Mucosa of descending colon (tissue), 3 donors: Measurements from ENCODE around the gene TNRC18. TPM values are rescaled to one million over a fixed set of nuclear protein-coding genes. Genes with fewer than 3 reads are reported as not detected.

ENCODE experiments used
- ATAC-seq: fragments of 200-7000 bp; cut with Tn5 transposase; one replicate; pipeline ENCODE4 v1.9.1; 2020; ENCODE audit warnings: mild to moderate bottlenecking, moderate library complexity
- DNase-seq, 3 donors: peaks; one replicate each; pipeline ENCODE4 v3.0.0-alpha.2; 2020
- H3K36me3 ChIP-seq: fragments of 200-600 bp; one replicate; pipeline ENCODE4 v1.8.0; 2021; ENCODE audit warnings: low read depth, mild to moderate bottlenecking
- H3K4me1 ChIP-seq: fragments of 200-600 bp; one replicate; pipeline ENCODE4 v1.8.0; 2021; ENCODE audit warnings: low read depth, mild to moderate bottlenecking
- H3K4me3 ChIP-seq: fragments of 200-600 bp; one replicate; pipeline ENCODE4 v1.8.0; 2021; ENCODE audit warnings: mild to moderate bottlenecking
- H3K9me3 ChIP-seq: fragments of 200-600 bp; one replicate; pipeline ENCODE4 v1.8.0; 2021; ENCODE audit warnings: mild to moderate bottlenecking
- intact Hi-C, 2 donors: fragments of 100-400 bp; cut with DNase I in 1 of 2; cut with micrococcal nuclease in 1 of 2; formaldehyde crosslinking; loops; one replicate each; pipeline versions ENCODE4 v1.11.0 to v1.11.1; 2022; cut with DNase I, micrococcal nuclease
- total RNA-seq, 3 donors: library from RNA; stranded (reverse); fragmentation: NEBNext Ultra II Directional in 2 of 3; extraction: Animal tissue kit (Norgen Biotek cat#: 25700) in 2 of 3; gene quantifications; one replicate each; pipeline versions ENCODE4 v1.2.1 to v1.2.4, GENCODE V29; 2021 to 2023
- TF ChIP-seq, protein P1 (sequence below): fragments of 200-600 bp; IDR thresholded peaks from one replicate; pipeline ENCODE4 v1.8.0; 2022; ENCODE audit warnings: antibody characterized with exemption, mild to moderate bottlenecking
- donor health status: DM: no; HTN: no; CAD: no; lungs with moderate emphysema.
- donor health status: DM: no; HTN: no; CAD: no.
- donor health status: DM: no; HTN: yes; CAD: no.

The TNRC18 gene
- total RNA-seq, 3 donors from 2014 or later: 94.0 to 170 (median 112) TPM

DNA sequence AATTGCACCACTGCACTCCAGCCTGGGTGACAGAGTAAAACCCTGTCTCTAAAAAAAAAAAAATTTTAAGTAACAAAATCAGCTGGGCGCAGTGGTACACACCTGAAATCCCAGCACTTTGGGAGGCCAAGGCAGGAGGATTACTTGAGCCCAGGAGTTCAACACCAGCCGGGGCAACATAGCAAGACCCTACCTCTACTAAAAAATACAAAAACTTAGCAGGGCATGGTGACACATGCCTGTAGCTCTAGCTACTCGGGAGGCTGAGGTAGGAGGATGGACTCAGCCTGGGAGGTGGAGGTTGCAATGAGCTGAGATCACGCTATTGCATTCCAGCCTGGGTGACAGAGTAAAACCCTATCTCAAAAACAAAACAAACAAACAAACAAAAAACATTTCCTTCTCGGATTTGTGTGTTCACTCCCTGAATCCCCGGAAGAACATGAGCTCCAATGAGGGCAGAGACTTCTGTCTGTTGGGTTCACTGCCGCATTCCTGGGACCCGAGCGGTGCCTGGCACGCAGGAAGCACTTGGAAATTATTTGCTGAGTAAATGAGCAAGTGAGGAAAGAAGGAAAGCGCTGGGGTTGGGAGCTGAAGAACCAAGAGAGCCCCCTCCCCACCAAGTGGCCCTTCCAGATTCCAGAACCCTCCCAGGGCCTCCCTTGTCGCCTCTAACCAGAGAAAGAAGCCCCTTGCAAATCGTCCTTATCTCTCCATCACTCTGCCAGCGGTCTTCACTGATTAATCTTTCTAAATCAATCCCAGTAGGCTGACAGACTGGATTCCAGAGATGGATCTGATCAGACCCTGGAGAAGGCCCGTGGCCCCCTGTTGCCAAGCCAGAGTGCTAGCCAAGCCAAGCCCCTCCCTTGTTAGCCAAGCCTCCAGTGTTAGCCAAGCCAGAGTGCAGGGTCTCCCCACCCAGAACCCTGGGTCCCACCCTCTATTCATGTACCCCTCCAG lies 6.2 kb downstream of the TNRC18 start:
- DNase-seq (peak in 1 of 3 donors; percentile 50), ATAC-seq (no peak)
- H3K4me1 ChIP-seq: peaks cover 33% of the 10 kb centered on the region
- H3K36me3 ChIP-seq: no peaks in the 10 kb centered on the region
- intact Hi-C loops: no loop called here
- H3K9me3 ChIP-seq: no peaks in the 10 kb centered on the region
- no peak overlapping the region for H3K4me3 ChIP-seq
- TF ChIP-seq, protein P1, sequence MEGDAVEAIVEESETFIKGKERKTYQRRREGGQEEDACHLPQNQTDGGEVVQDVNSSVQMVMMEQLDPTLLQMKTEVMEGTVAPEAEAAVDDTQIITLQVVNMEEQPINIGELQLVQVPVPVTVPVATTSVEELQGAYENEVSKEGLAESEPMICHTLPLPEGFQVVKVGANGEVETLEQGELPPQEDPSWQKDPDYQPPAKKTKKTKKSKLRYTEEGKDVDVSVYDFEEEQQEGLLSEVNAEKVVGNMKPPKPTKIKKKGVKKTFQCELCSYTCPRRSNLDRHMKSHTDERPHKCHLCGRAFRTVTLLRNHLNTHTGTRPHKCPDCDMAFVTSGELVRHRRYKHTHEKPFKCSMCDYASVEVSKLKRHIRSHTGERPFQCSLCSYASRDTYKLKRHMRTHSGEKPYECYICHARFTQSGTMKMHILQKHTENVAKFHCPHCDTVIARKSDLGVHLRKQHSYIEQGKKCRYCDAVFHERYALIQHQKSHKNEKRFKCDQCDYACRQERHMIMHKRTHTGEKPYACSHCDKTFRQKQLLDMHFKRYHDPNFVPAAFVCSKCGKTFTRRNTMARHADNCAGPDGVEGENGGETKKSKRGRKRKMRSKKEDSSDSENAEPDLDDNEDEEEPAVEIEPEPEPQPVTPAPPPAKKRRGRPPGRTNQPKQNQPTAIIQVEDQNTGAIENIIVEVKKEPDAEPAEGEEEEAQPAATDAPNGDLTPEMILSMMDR: no peak

DNA sequence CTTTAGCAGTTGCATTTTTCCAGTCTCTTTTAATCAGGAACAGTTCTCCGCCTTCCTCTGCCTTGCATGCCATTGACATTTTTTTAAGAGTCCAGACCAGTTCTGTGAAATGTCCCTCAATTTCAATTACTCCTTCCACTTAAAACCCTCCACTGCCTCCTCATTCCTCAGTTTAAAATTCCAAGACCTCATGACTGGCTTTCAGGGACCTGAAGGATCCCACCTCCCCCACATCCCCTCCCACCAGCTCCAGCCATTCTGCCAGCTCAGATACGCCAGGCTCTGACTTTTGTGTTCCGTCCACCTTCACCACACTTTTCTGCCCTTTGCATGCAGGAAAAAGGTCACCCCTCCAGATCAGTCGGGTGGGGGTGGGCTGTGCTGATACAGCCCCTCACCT lies 8.7 kb downstream of the TNRC18 start:
- ATAC-seq (no peak), DNase-seq (no peak)
- TF ChIP-seq, protein P1: no peak
- Histone ChIP-seq H3K36me3 (no peaks in the 10 kb centered on the region), H3K9me3 (no peaks in the 10 kb centered on the region), H3K4me3 (no peak overlapping the region), H3K4me1 (peaks cover 38% of the 10 kb centered on the region)
- intact Hi-C loops: no loop called here

DNA sequence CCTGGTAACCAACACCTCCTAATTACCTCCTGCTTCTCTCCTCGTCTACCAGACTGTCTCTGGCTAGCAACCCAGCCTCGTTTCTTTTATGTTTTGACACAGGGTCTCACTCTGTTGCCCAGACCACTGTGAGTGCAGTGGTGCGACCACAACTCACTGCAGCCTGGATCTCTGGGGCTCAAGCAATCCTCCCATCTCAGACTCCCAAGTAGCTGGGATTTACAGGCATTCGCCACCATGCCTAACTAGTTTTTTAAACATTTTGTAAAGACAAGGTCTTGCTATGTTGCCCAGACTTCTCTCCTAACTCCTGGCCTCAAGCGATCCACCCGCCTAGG lies 10.2 kb downstream of the TNRC18 start:
- Histone ChIP-seq H3K4me1 (peaks cover 31% of the 10 kb centered on the region), H3K36me3 (no peaks in the 10 kb centered on the region), H3K9me3 (no peaks in the 10 kb centered on the region), H3K4me3 (no peak overlapping the region)
- ATAC-seq (no peak), DNase-seq (no peak)
- intact Hi-C loops: no loop called here
- TF ChIP-seq, protein P1: no peak

DNA sequence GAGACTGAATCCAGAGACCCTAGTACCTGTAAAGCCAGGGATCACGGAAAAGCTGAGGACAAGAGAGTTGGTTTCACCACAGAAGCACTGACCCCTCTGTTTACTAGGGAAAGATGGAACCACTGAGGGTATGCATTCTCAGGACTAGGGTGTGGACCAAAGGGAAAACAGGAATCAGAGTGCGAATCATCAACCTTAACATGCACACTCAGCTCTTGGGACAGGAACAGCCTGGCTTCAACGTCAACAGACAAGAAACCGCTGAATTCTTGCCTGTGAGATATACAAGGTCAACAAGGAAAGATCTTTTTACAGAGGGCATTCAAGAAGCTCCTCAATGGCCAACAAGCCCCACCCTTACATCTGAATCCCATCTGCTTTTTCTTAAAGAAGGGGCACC lies 14.9 kb downstream of the TNRC18 start:
- ATAC-seq (peak; percentile 60), DNase-seq (no peak)
- TF ChIP-seq, protein P1: no peak
- H3K4me3 ChIP-seq: no peak overlapping the region
- H3K9me3 ChIP-seq: no peaks in the 10 kb centered on the region
- no peaks in the 10 kb centered on the region for H3K36me3 ChIP-seq
- intact Hi-C loops: no loop called here
- H3K4me1 ChIP-seq: peaks cover 20% of the 10 kb centered on the region

DNA sequence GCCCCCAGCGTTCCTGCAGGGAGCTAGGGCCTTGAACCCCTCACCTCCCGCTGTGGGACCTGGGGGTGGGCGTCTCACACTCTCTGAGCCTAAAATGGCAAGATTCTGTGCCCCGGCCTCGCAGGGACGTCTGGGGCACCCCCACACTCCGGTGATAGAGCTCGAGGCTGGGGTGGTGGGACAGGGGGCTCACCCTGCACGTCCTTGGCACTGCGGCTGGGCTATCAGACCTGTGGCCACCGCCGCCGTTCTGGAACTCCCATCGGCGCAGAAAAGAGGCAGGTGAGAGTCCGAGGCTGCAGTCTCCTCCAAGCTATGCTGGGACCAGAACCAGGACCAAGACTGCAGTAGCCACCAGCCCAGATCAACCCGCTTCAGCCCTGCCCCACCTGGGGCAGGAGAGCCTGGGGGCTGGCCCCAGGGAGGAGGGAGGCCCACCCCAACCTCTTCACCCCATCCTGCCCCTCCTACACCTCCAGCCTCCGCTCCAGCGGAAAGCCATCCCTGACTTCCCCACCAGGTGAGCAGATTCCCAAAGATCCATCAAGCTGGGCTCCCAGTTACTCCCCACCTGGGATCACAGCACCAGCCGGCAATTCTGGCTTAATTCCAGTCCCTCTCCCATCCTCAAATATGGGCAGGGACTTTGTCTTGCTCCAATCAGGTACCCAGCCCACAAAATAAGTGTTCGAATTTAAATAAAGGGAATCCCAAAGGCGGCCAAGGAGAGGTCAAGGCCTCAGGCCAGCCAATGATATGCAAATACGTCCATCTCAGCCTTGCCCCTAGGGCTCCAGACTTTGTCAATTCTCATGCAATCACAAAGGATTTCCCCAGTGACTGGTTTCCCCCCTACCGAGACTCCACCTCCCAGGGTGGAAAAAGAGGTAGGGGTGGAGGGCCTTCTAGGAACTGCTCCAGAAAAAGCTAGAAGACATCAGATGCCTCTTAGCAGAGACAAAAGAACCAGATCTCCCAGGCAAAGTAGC lies 16.4 kb downstream of the TNRC18 start:
- Histone ChIP-seq H3K4me1 (peaks cover 7% of the 10 kb centered on the region), H3K36me3 (no peaks in the 10 kb centered on the region), H3K9me3 (no peaks in the 10 kb centered on the region), H3K4me3 (no peak overlapping the region)
- DNase-seq: no peak
- intact Hi-C loops: no loop called here
- TF ChIP-seq, protein P1: no peak
- no peak for ATAC-seq
